ENCODE data around the gene POR.
"Not testable (repeated sequence)": the region's sequence is repeated elsewhere in the genome, so short reads cannot be mapped to it uniquely, and the experiment has no call there.

Gene POR

GRCh38 chr7:76016191-76016947, 101.4 kb downstream of the POR start:
- DNase-seq (ENCODE audit: low spot score) (no peak), FAIRE-seq (peak; percentile 40)

DNA sequence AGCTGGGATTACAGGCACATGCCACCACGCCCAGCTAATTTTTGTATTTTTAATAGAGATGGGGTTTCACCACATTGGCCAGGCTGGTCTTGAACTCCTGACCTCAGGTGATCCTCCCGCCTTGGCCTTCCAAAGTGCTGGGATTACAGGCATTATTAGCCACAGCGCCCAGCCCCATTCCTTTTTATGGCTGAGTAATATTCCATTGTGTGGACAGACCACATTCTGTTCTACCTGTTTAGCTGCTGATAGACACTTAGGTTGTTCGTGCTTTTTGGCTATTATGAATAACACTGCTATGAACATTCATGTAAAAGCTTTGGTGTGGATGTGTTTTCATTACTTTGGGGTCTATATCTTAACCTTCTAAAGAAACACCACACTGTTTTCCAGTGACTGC, 103.6 kb downstream of the POR start:
- not testable (repeated sequence) for DNase-seq (ENCODE audit: low spot score); FAIRE-seq

GRCh38 chr7:76020031-76020714, 105.2 kb downstream of the POR start:
- DNase-seq (ENCODE audit: low spot score), result peak; percentile 34
- no peak for FAIRE-seq

DNA sequence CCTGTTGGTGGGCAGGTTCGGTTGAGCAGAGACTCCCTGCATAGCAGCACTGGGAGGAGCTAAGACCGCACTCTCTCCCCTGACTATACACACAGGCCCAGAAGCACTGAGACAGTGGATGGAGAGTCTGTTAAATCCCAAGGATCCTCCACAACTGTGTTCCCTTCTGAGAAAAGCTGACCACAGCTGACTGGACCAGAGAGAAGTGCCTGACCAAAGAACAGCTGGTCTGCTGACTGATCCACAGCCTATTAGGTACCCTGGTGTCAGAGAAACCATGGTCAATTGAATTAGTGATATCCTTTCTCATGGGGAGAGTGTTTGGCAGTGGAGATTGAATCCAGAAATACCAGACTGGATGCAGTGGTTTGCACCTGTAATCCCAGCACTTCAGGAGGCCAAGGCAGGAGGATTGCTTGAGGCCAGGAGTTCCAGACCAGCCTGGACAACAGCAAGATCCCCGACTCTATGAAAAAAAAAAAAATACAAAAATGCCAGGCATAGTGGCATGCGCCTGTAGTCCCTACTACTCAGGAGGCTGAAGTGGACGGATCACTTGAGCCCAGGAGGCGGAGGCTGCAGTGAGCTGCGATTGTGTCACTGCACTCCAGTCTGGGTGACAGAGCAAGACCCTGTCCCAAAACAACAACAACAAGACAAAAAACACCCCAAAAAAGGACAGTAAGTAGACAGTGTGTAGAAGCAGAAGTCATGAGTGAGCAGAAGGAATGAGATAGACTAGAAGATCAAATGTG, 107.2 kb downstream of the POR start:
- DNase-seq (ENCODE audit: low spot score), result no peak
- FAIRE-seq, result no peak

GRCh38 chr7:76023002-76023401, 108.0 kb downstream of the POR start:
- DNase-seq (ENCODE audit: low spot score) (no peak), FAIRE-seq (no peak)

GRCh38 chr7:76029682-76030081, 114.7 kb downstream of the POR start:
- FAIRE-seq; DNase-seq (ENCODE audit: low spot score): not testable (repeated sequence)

DNA sequence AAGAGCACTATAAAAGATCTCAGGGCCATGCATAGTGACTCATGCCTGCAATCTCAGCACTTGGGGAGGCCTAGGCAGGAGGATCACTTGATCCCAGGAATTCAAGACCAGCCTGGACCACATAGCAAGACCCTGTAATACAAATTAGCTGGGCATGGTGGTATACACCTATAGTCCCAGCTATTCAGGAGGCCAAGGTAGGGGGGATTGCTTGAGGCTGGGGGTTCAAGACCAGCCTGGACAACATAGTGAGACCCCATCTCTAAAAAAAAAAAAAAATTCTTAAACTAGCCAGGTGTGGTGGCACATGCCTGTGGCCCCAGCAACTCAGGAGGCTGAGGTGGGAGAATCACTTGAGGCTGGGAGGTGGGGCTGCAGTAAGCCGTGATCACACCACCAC, 117.0 kb downstream of the POR start:
- no peak for DNase-seq (ENCODE audit: low spot score)
- no peak for FAIRE-seq
